GM18868 (cell line): ENCODE measurements around the gene CXorf49.
"Not testable (repeated sequence)": the region's sequence is repeated elsewhere in the genome, so short reads cannot be mapped to it uniquely, and the experiment has no call there.

Experiments
- ATAC-seq: cut with Tn5 transposase; IDR thresholded peaks from one replicate; pipeline ENCODE4 v1.9.1; 2021; ENCODE audit warnings: mild to moderate bottlenecking, moderate library complexity; ENCODE audit not compliant: unreplicated experiment

The CXorf49 gene

DNA sequence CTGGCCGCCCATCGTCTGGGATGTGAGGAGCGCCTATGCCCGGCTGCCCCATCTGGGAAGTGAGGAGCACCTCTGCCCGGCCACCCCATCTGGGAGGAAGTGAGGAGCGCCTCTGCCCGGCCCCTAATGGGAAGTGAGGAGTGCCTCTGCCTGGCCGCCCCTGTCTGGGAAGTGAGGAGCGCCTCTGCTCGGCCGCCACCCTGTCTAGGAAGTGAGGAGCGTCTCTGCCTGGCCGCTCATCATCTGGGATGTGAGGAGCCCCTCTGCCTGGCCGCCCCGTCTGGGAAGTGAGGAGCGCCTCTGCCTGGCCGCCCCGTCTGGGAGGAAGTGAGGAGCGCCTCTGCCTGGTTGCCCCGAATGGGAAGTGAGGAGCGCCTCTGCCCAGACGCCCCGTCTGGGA lies 42.4 kb downstream of the CXorf49 start:
- not testable (repeated sequence) for ATAC-seq

- ATAC-seq, result no peak
Observed at GRCh38 chrX:71671938-71672337, 46.1 kb downstream of the CXorf49 start.

DNA sequence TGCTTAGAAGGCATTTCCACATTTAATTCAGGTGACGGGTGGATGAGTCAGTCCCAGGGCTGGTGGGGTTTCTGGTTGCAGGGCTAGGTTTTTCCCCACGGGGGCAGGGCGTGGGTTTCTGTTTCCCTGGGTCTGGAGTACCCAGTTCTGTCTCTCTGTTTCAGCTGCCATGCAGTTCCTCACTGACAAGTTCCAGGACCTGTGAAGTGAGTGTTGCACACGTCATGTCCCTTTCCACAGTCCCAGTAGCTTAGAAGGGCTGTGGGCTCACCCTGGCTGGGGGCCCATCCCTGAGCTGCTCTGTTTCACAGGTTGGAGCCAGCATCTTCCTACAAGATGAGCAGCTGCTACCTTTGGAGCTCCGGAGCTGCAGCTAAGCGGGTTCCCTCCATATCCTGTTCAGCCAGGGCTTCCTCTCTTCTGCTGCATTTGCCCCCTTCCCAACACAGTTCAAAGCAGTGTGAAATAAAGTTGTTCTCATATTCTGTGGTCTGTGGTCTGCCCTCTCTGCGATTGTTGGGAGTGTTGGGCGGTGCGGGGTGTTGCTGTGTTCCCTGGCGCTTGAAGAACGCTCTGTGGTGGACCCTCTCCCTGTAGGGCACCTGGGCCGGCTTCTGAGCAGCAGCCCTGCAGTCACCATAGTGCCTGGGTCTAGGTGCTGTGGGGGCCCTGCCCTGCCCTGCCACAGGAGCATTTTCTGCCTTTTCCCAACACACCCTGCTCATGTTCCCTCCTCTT lies 46.9 kb downstream of the CXorf49 start:
- no peak for ATAC-seq

DNA sequence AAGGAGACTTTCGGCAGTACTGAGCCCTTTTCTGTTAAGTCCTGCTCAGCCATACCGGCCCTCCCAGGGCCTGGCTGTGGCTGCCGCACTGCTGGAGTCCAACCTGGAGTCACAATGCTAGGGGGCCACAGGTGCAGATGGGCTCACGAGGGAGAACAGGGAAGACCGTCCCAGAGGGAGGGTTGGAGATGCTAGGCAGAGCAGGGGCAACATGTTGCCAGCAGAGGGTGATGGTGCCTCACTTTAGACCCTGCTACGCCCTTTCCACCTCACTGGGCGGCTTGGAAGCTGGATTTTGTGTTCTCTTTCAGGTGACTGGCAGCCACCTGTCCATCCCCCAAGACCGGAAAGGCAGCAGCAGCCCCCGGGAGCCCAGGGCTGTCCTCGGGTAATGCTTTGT lies 48.1 kb downstream of the CXorf49 start:
- not testable (repeated sequence) for ATAC-seq

- ATAC-seq, result no peak
Observed at GRCh38 chrX:71669492-71669891, 48.6 kb downstream of the CXorf49 start.

- no peak for ATAC-seq
Observed at GRCh38 chrX:71668248-71668595, 49.9 kb downstream of the CXorf49 start.

GRCh38 chrX:71667328-71668247 lies 50.5 kb downstream of the CXorf49 start, which contains the start of gene LOC101059915:
Gene LOC101059915 (plus strand): TSS chrX:71667546.
- ATAC-seq, result no peak

- no peak for ATAC-seq
Observed at GRCh38 chrX:71666240-71667223, 51.6 kb downstream of the CXorf49 start.

DNA sequence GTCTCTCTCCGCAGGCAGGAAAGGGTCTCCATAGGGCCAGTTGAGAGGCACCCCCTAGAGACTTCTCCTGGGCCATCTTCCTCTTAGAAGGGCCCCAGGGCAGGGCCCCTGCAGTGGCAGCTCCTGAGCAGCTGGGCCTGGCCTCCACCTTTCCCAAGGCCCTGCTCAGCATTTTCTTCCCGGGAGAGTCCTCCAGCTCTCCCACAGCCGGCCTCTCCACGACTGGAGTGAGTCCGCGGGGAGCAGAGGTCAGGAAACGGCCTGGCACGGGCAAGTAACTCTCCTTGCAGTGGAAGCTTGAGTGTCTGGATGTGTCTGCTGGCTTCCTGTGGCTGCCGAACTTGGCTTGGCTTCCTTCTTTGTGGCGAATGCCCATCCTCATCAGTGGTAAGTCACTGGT lies 52.3 kb downstream of the CXorf49 start:
- no peak for ATAC-seq

DNA sequence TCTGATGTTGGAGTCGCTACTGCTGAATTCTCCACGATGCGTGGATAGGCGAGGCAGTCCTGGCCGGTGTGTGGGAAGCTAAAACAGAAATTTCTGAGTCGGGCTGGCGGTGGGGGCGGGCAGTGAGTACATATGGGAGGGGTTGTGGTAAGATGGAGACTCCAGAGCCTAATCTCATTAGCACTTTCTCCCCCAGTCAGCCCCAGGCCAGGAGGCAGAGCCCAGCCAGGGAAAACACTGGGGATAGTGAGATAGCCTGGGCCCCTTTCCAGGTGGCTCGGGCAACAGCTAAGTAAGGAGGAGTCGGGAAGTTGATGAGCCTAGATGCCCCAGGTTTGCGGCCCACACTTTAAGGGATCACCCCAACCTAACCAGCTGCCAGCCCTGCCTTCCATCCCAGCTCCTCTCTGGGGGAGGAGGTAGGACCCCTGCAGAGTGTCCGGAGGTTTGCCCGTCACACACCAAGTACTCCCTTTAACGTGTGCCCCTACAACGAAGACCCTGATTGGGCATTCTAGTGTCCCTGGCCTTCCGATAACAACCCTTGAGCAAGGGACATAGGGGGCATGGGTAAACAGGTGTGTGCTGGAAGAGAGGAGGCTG lies 53.1 kb downstream of the CXorf49 start:
- no peak for ATAC-seq
